Stimulated activated CD8-positive, alpha-beta memory T cell treated with anti-CD3 and anti-CD28 coated beads, Interleukin-15, amount 100 ng/mL, for 1 hour (primary cell): ENCODE results near the gene TUBGCP2.
"Not testable (repeated sequence)": the region's sequence is repeated elsewhere in the genome, so short reads cannot be mapped to it uniquely, and the experiment has no call there.

Experiments
- DNase-seq: peaks from one replicate; pipeline ENCODE4 v3.0.0-alpha.2; 2020; ENCODE audit warnings: low read depth

Gene TUBGCP2

GRCh38 chr10:133324857-133325260 lies 16.2 kb upstream of the TUBGCP2 start:
- no peak for DNase-seq

- peak; percentile 22 for DNase-seq
Observed at GRCh38 chr10:133324198-133324792, 15.6 kb upstream of the TUBGCP2 start.

GRCh38 chr10:133322064-133322709 lies 13.5 kb upstream of the TUBGCP2 start:
- DNase-seq, result not testable (repeated sequence)

GRCh38 chr10:133320852-133321422 lies 12.3 kb upstream of the TUBGCP2 start:
- not testable (repeated sequence) for DNase-seq

- peak; percentile 44 for DNase-seq
Observed at GRCh38 chr10:133318494-133319127, 9.9 kb upstream of the TUBGCP2 start.

GRCh38 chr10:133316732-133317131 lies 8.1 kb upstream of the TUBGCP2 start:
- no peak for DNase-seq

- DNase-seq, result no peak
Observed at GRCh38 chr10:133316266-133316665, 7.6 kb upstream of the TUBGCP2 start.

- no peak for DNase-seq
Observed at GRCh38 chr10:133315847-133316246, 7.2 kb upstream of the TUBGCP2 start.

GRCh38 chr10:133314911-133315310 lies 6.2 kb upstream of the TUBGCP2 start:
- no peak for DNase-seq

GRCh38 chr10:133313192-133313591 lies 4.5 kb upstream of the TUBGCP2 start:
- no peak for DNase-seq

- no peak for DNase-seq
Observed at GRCh38 chr10:133312769-133313145, 4.1 kb upstream of the TUBGCP2 start.

- no peak for DNase-seq
Observed at GRCh38 chr10:133312016-133312768, 3.5 kb upstream of the TUBGCP2 start.

- no peak for DNase-seq
Observed at GRCh38 chr10:133311570-133311969, 2.9 kb upstream of the TUBGCP2 start.

- no peak for DNase-seq
Observed at GRCh38 chr10:133310789-133311188, 2.1 kb upstream of the TUBGCP2 start.

GRCh38 chr10:133310399-133310755 lies 1.7 kb upstream of the TUBGCP2 start:
- DNase-seq, result no peak

GRCh38 chr10:133309720-133310398 lies 1.2 kb upstream of the TUBGCP2 start:
- DNase-seq, result no peak

GRCh38 chr10:133309100-133309719 lies 538 bp upstream of the TUBGCP2 start:
- DNase-seq, result peak; percentile 86

- DNase-seq, result peak; percentile 78
Observed at GRCh38 chr10:133307776-133308420, 774 bp downstream of the TUBGCP2 start.

GRCh38 chr10:133306941-133307379 lies 1.7 kb downstream of the TUBGCP2 start:
- DNase-seq, result no peak

- DNase-seq, result no peak
Observed at GRCh38 chr10:133306097-133306476, 2.6 kb downstream of the TUBGCP2 start.

GRCh38 chr10:133303206-133303605 lies 5.5 kb downstream of the TUBGCP2 start:
- DNase-seq, result no peak
